Suprapubic skin (tissue), 4 donors: ENCODE measurements around the gene CCND1. TPM values are rescaled to one million over a fixed set of nuclear protein-coding genes. Genes with fewer than 3 reads are reported as not detected.

Source experiments
- DNase-seq, 2 donors: peaks; one replicate each; pipeline ENCODE4 v3.0.0-alpha.2; 2019; ENCODE audit warnings: low spot score in 2 of 2
- H3K27ac ChIP-seq: fragments of 200-600 bp; sonication (generic); one replicate; pipeline ENCODE4 v1.5.1; 2019
- H3K27me3 ChIP-seq: fragments of 200-600 bp; sonication (generic); one replicate; pipeline ENCODE4 v1.5.1; 2019
- H3K36me3 ChIP-seq: fragments of 200-600 bp; sonication (generic); one replicate; pipeline ENCODE4 v1.5.1; 2019
- H3K4me1 ChIP-seq: fragments of 200-600 bp; sonication (generic); one replicate; pipeline ENCODE4 v1.5.1; 2019
- H3K4me3 ChIP-seq: fragments of 200-600 bp; sonication (generic); one replicate; pipeline ENCODE4 v1.5.1; 2019; ENCODE audit warnings: mild to moderate bottlenecking
- H3K9me3 ChIP-seq: fragments of 200-600 bp; sonication (generic); one replicate; pipeline ENCODE4 v1.5.1; 2019
- EP300 ChIP-seq: sonication (generic); formaldehyde crosslinking; IDR thresholded peaks from one replicate; pipeline ENCODE4 v1.6.1; 2017; ENCODE audit warnings: antibody characterized with exemption
- POLR2A ChIP-seq, 2 donors: fragments of 450-650 bp; IDR thresholded peaks; one replicate each; pipeline ENCODE4 v1.6.1; 2017; ENCODE audit warnings: antibody characterized with exemption in 2 of 2, mild to moderate bottlenecking in 2 of 2, moderate library complexity in 2 of 2
- POLR2AphosphoS5 ChIP-seq, 3 donors: sonication (generic); formaldehyde crosslinking; IDR thresholded peaks; one replicate each; pipeline ENCODE4 v1.6.1; 2017; ENCODE audit warnings: antibody characterized with exemption in 3 of 3
- WGBS: methylation state at CpG from one replicate; pipeline ENCODE4 v1.1.5; 2018; 5-methylcytosine and 5-hydroxymethylcytosine counted together
- total RNA-seq, 4 donors: library from RNA; depleted of rRNA; stranded (reverse); fragments of >200 nt; gene quantifications; one replicate each; pipeline ENCODE4 v1.1.0, GENCODE V29; 2016
- TF ChIP-seq, protein P1 (sequence below), 2 donors: fragments of 200-600 bp in 1 of 2; fragments of 450-650 bp in 1 of 2; sonication (generic) in 1 of 2; IDR thresholded peaks; one replicate each; pipeline ENCODE4 v1.5.1; 2016 to 2019; ENCODE audit warnings: antibody characterized with exemption in 2 of 2, mild to moderate bottlenecking in 1 of 2, moderate library complexity in 1 of 2

The CCND1 gene
- total RNA-seq, 4 donors from 2014 or later: 161 to 340 (median 270) TPM

DNA sequence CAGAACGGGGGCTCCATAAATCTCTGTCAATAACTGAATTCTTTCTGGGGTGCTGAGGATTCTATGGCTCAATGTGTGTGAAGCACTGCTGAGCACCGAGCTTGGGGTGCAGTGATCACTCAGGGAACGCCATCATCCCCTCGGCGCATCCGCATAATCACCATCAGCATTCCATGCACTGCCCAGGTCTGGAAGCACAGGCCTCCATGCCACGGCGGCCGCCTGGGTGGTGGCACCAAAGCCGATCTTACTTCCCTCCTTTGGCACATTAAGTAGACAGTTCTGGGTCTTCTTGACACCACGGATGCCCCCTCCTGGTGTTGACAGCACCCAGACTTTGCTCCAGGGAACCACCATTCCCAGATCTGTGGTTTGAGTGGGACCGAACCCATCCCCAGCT is 18.6 kb downstream of the CCND1 start:
- H3K27me3 ChIP-seq: no peaks in the 10 kb centered on the region
- no peak overlapping the region for H3K4me3 ChIP-seq
- peaks cover 16% of the 10 kb centered on the region for H3K36me3 ChIP-seq
- DNase-seq: peak in 1 of 2 donors; percentile 46
- no peak overlapping the region for H3K27ac ChIP-seq
- TF ChIP-seq POLR2A (IDR thresholded peaks at IDR 0.05): no peak
- TF ChIP-seq POLR2AphosphoS5 (IDR thresholded peaks at IDR 0.05): no peak
- no peak for TF ChIP-seq EP300
- TF ChIP-seq, protein P1, sequence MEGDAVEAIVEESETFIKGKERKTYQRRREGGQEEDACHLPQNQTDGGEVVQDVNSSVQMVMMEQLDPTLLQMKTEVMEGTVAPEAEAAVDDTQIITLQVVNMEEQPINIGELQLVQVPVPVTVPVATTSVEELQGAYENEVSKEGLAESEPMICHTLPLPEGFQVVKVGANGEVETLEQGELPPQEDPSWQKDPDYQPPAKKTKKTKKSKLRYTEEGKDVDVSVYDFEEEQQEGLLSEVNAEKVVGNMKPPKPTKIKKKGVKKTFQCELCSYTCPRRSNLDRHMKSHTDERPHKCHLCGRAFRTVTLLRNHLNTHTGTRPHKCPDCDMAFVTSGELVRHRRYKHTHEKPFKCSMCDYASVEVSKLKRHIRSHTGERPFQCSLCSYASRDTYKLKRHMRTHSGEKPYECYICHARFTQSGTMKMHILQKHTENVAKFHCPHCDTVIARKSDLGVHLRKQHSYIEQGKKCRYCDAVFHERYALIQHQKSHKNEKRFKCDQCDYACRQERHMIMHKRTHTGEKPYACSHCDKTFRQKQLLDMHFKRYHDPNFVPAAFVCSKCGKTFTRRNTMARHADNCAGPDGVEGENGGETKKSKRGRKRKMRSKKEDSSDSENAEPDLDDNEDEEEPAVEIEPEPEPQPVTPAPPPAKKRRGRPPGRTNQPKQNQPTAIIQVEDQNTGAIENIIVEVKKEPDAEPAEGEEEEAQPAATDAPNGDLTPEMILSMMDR (IDR thresholded peaks at IDR 0.05): no peak
- H3K4me1 ChIP-seq: no peaks in the 10 kb centered on the region
- 90% methylated on average over 11 of the region's 12 CpGs for WGBS
- no peaks in the 10 kb centered on the region for H3K9me3 ChIP-seq

DNA sequence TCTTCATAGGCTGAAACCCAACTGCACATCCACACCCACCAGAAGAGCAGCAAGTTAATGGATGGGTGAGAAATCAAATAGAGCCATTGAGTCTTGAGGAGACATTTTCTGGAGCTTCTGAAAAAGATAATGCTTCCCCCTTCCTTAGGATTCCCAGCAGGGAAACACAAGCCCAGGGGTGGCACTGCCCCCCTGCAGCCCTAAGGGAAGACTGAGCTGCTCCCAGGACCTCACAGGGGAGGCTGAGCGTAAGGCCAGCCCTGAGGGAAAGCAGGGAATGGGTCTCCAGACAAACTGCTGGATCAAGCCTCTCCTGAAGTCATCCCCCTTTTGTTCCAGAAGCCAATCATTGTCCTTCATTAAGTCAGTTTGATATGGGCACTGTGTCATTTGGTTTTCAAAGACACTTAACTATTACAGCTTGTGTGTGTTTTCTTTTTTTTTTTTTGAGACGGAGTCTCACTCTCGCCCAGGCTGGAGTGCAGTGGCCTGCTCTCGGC is 19.1 kb downstream of the CCND1 start:
- H3K4me1 ChIP-seq: no peaks in the 10 kb centered on the region
- H3K27ac ChIP-seq: no peak overlapping the region
- H3K36me3 ChIP-seq: peaks cover 21% of the 10 kb centered on the region
- no peak for DNase-seq
- H3K27me3 ChIP-seq: no peaks in the 10 kb centered on the region
- TF ChIP-seq, protein P1 (IDR thresholded peaks at IDR 0.05): no peak
- no peak for TF ChIP-seq POLR2AphosphoS5 (IDR thresholded peaks at IDR 0.05)
- TF ChIP-seq POLR2A (IDR thresholded peaks at IDR 0.05): no peak
- TF ChIP-seq EP300: no peak
- no peak overlapping the region for H3K4me3 ChIP-seq
- no peaks in the 10 kb centered on the region for H3K9me3 ChIP-seq
- WGBS: 90% methylated on average over 4 of the region's 4 CpGs

DNA sequence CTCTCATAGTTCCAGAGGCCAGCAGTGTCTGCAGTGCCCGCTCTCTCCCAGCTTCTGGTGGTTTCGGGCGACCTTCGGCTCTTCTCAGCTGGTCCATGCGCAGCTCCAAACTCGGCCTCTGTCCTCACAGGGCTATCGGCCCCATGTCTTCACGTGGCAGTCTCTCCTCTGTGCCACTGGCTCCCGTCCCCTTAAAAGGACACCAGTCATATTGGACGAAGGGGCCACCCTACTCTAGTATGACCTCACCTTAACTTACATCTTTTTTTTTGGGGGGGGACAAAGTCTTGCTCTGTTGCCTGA is 20.4 kb downstream of the CCND1 start:
- WGBS: 72% methylated on average over 10 of the region's 10 CpGs
- H3K27me3 ChIP-seq: no peaks in the 10 kb centered on the region
- H3K4me3 ChIP-seq: no peak overlapping the region
- no peaks in the 10 kb centered on the region for H3K9me3 ChIP-seq
- H3K4me1 ChIP-seq: no peaks in the 10 kb centered on the region
- H3K27ac ChIP-seq: no peak overlapping the region
- peaks cover 32% of the 10 kb centered on the region for H3K36me3 ChIP-seq
- DNase-seq: peak in 1 of 2 donors; percentile 25
- TF ChIP-seq POLR2A (IDR thresholded peaks at IDR 0.05): no peak
- TF ChIP-seq, protein P1 (IDR thresholded peaks at IDR 0.05): no peak

DNA sequence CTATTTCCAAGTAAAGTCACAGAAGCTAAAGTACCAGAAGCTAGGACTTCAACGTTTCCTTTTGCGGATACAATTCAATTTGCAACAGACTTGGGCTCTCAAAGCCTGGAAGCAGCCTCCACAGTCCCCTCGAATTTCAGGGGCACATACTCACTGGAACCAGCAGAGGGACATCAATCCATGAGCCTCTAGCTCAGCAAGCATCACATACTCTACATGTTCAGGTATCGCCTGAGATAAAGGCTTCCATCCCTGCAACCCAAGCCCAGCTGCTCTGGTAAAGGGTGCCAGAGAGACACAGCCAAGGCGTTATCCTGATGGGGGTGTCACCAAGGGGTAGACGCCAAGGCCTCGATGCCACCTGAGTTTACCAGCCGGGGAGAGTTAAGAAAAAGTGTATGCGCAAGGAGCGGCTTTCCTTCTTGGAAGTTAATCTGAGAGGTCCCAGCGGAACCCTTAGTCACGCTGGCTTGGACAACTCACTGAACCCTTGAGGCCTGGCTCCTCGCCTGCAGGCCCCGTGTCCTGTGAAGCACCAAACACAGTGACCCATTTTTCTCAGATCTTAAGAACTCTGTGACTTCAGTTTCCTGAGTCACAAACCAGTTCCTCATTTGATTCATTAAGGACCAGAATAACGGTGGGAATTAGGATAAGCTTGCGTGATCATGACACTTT is 21.2 kb downstream of the CCND1 start:
- no peaks in the 10 kb centered on the region for H3K4me1 ChIP-seq
- H3K27me3 ChIP-seq: no peaks in the 10 kb centered on the region
- no peak overlapping the region for H3K4me3 ChIP-seq
- no peak overlapping the region for H3K27ac ChIP-seq
- whole genome bisulfite sequencing: 87% methylated on average over 14 of the region's 16 CpGs
- no peaks in the 10 kb centered on the region for H3K9me3 ChIP-seq
- DNase-seq: peak in 1 of 2 donors; percentile 27
- TF ChIP-seq POLR2A (IDR thresholded peaks at IDR 0.05) (no peak), POLR2AphosphoS5 (IDR thresholded peaks at IDR 0.05) (no peak), EP300 (no peak)
- TF ChIP-seq, protein P1 (IDR thresholded peaks at IDR 0.05): no peak
- H3K36me3 ChIP-seq: peaks cover 40% of the 10 kb centered on the region

DNA sequence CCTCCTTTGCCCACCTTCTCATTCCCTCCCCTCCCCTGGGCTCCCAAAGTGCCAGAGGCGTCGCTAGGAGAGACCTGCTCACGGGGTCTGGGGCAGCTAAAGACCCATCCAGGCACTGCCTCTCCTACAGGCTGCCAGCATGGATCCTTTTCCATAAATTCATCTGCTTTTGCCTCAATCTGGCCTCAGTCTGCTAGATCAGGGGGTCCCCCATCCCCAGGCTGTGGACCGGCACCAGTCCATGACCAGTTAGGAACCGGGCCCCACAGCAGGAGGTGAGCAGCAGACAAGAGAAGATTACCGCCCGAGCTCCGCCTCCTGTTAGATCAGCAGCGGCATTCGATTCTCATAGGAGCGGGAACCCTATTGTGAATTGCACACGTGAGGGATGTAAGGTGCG is 21.9 kb downstream of the CCND1 start:
- peaks cover 41% of the 10 kb centered on the region for H3K36me3 ChIP-seq
- peaks cover 4% of the 10 kb centered on the region for H3K4me1 ChIP-seq
- DNase-seq: peak in 1 of 2 donors; percentile 45
- 95% methylated on average over 13 of the region's 13 CpGs for WGBS
- H3K9me3 ChIP-seq: no peaks in the 10 kb centered on the region
- H3K27ac ChIP-seq: no peak overlapping the region
- H3K27me3 ChIP-seq: no peaks in the 10 kb centered on the region
- H3K4me3 ChIP-seq: no peak overlapping the region
- TF ChIP-seq POLR2AphosphoS5 (IDR thresholded peaks at IDR 0.05) (no peak), EP300 (no peak), POLR2A (IDR thresholded peaks at IDR 0.05) (no peak)
- TF ChIP-seq, protein P1 (IDR thresholded peaks at IDR 0.05): no peak
